ENCODE measurements around the gene FBXL16. TPM values are rescaled to one million over a fixed set of nuclear protein-coding genes. Genes with fewer than 3 reads are reported as not detected.
"Not testable (repeated sequence)": the region's sequence is repeated elsewhere in the genome, so short reads cannot be mapped to it uniquely, and the experiment has no call there.

Gene FBXL16
- total RNA-seq, 1 donor from 2014 or later, result 85.1 TPM

- Mint-ChIP-seq H3K4me1 (ENCODE audit: low read depth, unreplicated experiment) (peaks cover 20% of the 10 kb centered on the region), H3K9me3 (ENCODE audit: unreplicated experiment) (peaks cover 15% of the 10 kb centered on the region), H3K4me3 (ENCODE audit: unreplicated experiment) (peak overlapping the region; percentile 58), H3K27me3 (ENCODE audit: unreplicated experiment) (peaks cover 24% of the 10 kb centered on the region), H3K27ac (ENCODE audit: unreplicated experiment) (peak overlapping the region; percentile 48)
- DNase-seq; H3K36me3 Mint-ChIP-seq (ENCODE audit: unreplicated experiment): not testable (repeated sequence)
- TF ChIP-seq CTCF (IDR thresholded peaks at IDR 0.05; ENCODE audit: partially characterized antibody, unreplicated experiment), result peak; percentile 71
These were observed 7.2 kb upstream of the FBXL16 start for GRCh38 chr16:712740-713250.

- peak; percentile 95 for TF ChIP-seq CTCF (IDR thresholded peaks at IDR 0.05; ENCODE audit: partially characterized antibody, unreplicated experiment)
- Mint-ChIP-seq H3K9me3 (ENCODE audit: unreplicated experiment) (peaks cover 21% of the 10 kb centered on the region), H3K27me3 (ENCODE audit: unreplicated experiment) (peaks cover 26% of the 10 kb centered on the region), H3K4me3 (ENCODE audit: unreplicated experiment) (no peak overlapping the region), H3K27ac (ENCODE audit: unreplicated experiment) (no peak overlapping the region), H3K4me1 (ENCODE audit: low read depth, unreplicated experiment) (peaks cover 20% of the 10 kb centered on the region), H3K36me3 (ENCODE audit: unreplicated experiment) (no peaks in the 10 kb centered on the region)
- peak; percentile 93 for DNase-seq
These were observed 6.1 kb upstream of the FBXL16 start for GRCh38 chr16:711548-712320.

- Mint-ChIP-seq H3K27ac (ENCODE audit: unreplicated experiment) (peak overlapping the region; percentile 98), H3K9me3 (ENCODE audit: unreplicated experiment) (peaks cover 23% of the 10 kb centered on the region), H3K27me3 (ENCODE audit: unreplicated experiment) (peaks cover 23% of the 10 kb centered on the region), H3K4me3 (ENCODE audit: unreplicated experiment) (no peak overlapping the region), H3K4me1 (ENCODE audit: low read depth, unreplicated experiment) (peaks cover 20% of the 10 kb centered on the region), H3K36me3 (ENCODE audit: unreplicated experiment) (no peaks in the 10 kb centered on the region)
- no peak for TF ChIP-seq CTCF (IDR thresholded peaks at IDR 0.05; ENCODE audit: partially characterized antibody, unreplicated experiment)
- DNase-seq, result no peak
These were observed 5.5 kb upstream of the FBXL16 start for GRCh38 chr16:711084-711483.

DNA sequence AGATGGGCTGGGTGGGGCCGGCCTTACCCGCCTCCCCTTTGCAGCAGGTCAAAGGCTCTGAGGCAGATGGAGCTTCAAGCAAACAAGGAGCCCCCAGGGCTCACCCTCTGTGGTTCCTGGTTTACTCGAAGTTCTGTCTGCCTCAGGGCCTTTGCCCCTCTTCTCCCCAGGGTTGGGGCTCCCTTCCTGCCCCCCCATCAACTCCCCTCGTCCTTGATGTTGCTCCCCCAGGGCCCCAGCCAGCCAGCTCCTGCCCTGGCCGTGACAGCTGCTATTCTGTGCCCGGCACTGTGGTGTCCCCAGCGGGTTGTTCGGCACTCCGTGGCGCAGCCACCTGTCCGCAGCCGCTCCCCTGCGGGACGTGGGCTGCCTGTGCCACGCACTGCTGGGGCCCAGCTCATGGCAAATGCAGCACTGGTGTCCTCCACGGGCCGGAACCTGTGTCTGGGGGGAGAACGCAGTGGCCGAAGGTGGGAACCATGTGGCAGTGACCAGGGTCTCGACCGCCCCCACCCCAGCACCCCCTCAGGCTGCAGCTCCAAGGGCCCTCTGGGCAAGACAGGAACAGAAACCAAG lies 5.0 kb upstream of the FBXL16 start:
- peak overlapping the region; percentile 98 for H3K27ac Mint-ChIP-seq (ENCODE audit: unreplicated experiment)
- peaks cover 20% of the 10 kb centered on the region for H3K4me1 Mint-ChIP-seq (ENCODE audit: low read depth, unreplicated experiment)
- no peak for DNase-seq
- H3K27me3 Mint-ChIP-seq (ENCODE audit: unreplicated experiment), result peaks cover 23% of the 10 kb centered on the region
- H3K36me3 Mint-ChIP-seq (ENCODE audit: unreplicated experiment), result no peaks in the 10 kb centered on the region
- H3K4me3 Mint-ChIP-seq (ENCODE audit: unreplicated experiment), result peak overlapping the region; percentile 80
- H3K9me3 Mint-ChIP-seq (ENCODE audit: unreplicated experiment), result peaks cover 23% of the 10 kb centered on the region
- no peak for TF ChIP-seq CTCF (IDR thresholded peaks at IDR 0.05; ENCODE audit: partially characterized antibody, unreplicated experiment)
